HG03064 (cell line): ENCODE measurements around the gene TMEM204.
"Not testable (repeated sequence)": the region's sequence is repeated elsewhere in the genome, so short reads cannot be mapped to it uniquely, and the experiment has no call there.

Experiments used
- ATAC-seq: cut with Tn5 transposase; IDR thresholded peaks from one replicate; pipeline ENCODE4 v1.9.1; 2021; ENCODE audit warnings: low read depth; ENCODE audit not compliant: unreplicated experiment

Gene TMEM204

DNA sequence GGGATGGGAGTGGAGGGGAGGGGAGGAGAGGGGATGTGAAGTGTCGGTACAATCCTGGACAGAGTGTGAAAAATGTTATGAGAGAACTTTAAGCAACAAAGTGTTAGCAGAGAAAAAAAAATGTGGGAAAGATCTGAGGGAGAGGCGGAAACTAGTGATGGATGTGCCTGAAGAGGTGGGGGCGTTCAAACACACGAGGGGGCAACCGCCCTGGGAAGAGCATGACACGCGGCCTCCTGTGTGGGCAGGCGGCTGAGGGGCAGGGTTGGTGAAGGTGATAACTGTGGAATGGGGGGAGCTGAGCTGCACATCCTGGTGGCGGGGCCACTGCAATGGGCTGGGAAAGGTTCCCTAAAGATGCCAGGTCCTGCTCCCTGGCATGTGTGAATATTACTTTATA is 48.3 kb downstream of the TMEM204 start:
- ATAC-seq = no peak

DNA sequence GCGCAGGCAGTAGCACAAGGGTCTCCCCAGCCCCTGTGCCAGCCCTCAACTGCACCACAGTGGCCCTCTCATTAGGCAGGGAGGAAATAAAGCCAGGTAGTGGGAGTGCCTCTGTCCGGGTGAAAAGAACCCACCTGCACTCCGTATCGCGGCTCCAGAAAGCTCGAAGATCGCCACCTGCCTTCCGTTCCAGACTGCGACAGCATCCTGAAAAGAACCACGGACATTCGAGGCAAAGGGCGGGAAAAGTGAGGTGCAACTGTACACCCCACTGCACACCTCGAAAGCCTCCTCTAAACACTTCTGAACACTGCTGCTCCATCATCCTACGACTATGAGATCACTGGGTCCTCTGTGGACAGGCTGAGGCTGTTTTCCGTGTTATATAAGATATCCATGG is 49.7 kb downstream of the TMEM204 start:
- no peak for ATAC-seq

DNA sequence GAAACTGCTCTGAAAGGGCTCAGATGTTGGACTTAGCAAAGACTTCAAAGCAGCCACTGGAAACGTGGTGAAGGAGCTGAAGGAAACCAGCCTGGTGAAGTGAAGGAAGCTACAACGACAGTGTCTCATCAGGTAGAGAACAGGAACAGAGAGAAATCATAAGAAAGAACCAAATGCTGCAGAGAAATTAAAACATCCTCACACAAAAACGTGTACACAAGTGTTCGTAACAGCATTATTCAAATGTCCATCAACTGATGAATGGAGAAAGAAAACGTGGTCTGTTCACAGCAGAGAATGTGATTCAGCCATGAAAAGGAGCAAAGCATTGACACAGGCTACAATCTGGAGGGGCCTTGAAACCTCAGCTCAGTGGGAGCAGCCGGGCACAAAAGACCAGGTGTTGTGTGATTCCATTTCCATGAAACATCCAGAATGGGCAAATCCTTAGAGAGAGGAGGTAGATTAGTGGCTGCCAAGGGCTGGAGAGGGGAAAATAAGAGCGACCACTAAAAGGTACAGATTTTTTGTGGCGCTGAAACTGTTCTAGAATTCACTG is 51.5 kb downstream of the TMEM204 start:
- no peak for ATAC-seq

DNA sequence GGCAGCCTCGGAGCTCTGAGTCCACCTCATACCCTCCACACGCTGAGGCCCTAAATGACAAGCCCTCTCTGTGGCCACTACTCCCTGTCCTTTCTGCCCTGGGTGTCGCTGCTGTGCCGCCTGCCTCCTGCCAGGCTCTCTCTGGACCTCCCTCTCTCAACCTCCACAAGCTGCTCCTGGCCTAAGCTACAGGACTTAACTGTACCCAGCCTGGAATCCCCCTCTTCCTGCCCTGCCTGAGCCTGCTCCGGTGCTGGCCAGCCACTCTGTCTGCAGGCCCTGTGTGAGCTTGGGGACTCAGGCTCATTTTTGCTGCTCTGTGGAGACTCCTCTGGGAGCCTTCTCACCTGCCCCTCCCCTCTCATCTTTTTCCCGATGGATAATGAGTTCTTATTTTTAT is 56.9 kb downstream of the TMEM204 start:
- ATAC-seq = no peak

DNA sequence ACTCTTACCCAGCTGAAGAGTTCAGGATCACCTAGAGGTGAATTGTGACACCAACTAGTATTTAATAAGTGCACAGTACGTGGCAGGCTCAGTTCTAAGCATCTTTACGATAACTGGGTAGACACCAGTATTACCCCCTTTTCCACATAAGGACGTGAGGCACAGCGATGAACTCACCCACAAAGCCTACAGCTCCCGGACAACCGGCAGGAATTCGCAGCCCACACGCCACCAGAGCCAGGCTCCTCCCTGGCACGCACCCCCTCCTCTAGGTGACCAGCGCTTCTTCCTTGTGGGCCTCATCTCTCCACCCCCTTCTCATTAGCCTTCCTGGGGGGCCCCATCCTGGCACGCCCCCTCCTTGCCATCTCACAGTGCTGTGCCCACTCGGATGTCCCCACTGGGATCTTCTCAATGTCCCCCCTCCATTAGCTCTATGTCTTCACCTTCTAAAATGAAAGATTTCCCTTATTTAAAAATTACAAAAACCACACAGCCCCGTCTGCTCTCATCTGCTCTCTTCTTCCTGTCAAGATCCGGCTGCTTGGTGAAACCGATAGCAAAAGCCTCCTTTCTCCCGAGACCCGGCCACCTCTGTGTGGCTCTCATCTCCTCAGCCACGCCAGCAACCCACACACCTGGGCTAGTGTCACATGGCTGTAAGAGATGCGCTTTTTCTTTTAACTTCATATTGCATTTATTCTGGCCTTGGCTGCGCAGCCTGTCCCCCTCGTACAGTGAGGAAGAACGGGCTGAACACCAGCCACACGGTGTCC is 57.7 kb downstream of the TMEM204 start:
- no peak for ATAC-seq

DNA sequence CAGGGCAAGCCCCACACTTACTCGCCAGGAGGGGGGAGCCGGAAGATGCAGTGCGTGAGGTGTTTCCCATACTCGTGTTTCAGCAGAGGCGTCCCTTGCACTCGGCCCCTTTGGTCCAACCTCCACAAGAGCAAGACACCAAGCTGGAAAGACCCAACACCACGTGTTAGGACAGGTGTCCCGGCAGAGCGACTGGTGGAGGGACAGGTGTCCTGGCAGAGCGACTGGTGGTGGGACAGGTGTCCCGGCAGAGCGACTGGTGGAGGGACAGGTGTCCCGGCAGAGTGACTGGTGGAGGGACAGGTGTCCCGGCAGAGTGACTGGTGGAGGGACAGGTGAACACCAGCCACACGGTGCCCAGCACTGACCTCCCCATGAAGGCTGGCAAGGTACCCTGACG is 59.0 kb downstream of the TMEM204 start:
- ATAC-seq = no peak

DNA sequence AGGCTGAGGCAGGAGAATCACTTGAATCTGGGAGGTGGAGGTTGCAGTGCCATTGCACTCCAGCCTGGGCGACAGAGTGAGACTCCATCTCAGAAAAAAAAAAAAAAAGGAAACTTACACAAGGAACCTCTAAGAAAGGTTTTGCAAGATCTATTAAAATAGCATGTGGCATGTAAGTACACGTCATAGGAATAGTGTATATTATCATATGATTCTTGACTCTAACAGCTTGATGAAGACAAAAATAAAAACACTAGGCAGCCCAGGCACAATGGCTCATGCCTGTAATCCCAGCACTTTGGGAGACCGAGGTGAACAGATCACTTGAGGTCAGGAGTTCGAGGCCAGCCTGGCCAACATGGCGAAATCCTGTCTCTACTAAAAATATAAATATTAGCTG is 62.0 kb downstream of the TMEM204 start:
- not testable (repeated sequence) for ATAC-seq

DNA sequence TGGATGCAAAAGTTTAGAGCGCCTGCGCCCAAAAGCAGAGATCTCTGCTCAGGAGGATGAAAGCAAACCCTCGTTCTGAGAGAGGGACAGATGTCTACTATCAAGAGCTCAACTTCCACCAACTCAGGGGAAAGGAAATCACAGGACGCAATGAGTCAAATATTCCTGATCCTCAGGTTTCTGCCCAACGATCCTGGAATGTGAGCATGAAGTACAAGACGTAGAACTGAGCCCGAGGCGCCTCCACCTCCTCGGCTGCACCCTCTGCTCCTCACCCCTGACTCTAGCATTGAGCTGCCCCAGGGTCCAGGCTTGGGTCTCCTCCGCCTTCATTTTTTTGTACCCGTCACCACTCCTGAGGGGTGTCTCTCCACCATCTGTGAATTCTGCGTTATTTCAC is 63.0 kb downstream of the TMEM204 start:
- no peak for ATAC-seq

DNA sequence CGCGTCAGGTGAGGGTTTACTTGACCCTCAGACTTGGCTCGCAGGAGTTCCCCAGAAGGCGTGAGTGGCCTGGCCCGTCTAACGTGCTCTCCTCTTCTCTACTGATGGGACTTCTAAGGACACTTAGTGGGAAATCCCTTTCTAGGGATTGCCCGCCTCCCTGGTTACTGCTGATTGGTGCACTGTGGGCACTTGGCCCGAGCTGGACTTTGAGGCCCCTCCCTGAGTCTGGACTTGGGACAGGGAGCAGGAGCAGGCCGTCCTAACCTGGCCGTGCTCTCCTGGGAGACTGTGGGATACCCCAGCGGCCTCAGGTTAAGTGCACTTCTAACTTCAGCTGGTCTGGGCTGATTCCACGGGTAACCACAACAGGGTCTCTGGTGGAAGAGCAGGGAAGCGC is 63.7 kb downstream of the TMEM204 start:
- ATAC-seq = no peak

DNA sequence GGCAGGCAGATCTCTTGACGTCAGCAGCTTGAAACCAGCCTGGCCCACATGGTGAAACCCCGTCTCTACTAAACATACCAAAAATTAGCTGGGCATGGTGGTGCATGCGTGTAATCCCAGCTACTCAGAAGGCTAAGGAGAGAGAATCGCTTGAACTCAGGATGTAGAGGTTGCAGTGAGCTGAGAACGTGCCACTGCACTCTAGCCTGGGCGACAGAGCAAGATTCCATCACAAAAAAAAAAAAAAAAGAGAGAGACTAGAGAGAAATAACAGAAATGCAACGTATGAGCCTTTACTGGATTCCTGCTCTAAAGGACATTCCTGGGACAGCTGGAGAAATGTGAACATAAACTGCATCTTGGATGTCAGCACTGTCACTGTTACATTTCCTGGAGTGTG is 67.6 kb downstream of the TMEM204 start:
- no peak for ATAC-seq

DNA sequence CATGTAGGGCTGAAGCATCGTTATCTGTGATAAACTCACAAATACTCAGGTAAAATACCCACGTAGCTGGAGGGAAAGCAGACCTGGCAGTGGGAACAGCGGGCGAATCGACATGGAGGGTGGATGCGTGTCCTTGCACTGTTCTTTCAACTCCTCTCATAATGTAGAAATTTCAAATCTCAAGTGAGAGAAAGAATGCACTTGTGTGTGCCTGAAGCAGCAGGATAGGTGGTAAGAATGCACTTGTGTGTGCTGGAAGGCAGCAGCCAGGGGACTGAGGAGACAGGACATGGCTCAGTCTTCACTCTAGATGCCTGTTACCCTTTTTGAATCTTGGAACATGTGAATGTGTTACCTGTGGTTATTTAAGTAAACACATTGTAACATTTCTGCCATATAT is 68.0 kb downstream of the TMEM204 start:
- ATAC-seq = no peak

DNA sequence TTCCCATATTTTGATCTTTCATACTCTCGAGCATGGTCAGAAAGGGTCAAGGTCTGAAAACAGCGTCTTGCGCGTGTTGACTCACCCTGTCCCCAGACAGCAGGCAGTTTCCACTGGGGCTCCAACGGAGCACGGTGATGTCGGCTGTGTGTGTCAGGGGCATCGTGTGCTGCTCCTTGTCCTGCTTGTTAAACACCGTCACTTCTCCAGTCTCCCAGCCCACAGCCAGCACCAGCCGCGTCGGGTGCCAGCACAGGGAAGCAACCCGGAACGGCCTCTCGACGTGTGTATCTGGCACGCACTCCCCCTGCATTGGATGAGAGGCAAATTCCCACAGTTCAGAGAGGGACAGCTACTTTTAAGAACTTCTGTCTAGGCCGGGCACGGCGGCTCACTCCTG is 68.8 kb downstream of the TMEM204 start:
- no peak for ATAC-seq
